ENCODE measurements around the gene CCDC172. TPM values are rescaled to one million over a fixed set of nuclear protein-coding genes. Genes with fewer than 3 reads are reported as not detected.

Gene CCDC172
- total RNA-seq, 1 donor from 2014 or later = not detected

GRCh38 chr10:116408719-116409118 is 84.5 kb downstream of the CCDC172 start:
- Histone ChIP-seq H3K4me1 (no peaks in the 10 kb centered on the region), H3K9me3 (ENCODE audit: low read depth) (no peaks in the 10 kb centered on the region), H3K4me3 (no peak overlapping the region), H3F3A (ENCODE audit: low read depth) (no peaks in the 10 kb centered on the region), H3K27me3 (no peaks in the 10 kb centered on the region), H3K36me3 (no peaks in the 10 kb centered on the region), H3K9ac (no peak overlapping the region), H3K4me2 (no peak overlapping the region), H3K79me2 (ENCODE audit: low read depth) (no peaks in the 10 kb centered on the region), H4K20me1 (ENCODE audit: low read depth) (no peaks in the 10 kb centered on the region), H2AFZ (replicated peaks) (no peak overlapping the region), H3K27ac (no peak overlapping the region)
- Mint-ChIP-seq H3K36me3 (no peaks in the 10 kb centered on the region), H3K4me1 (peaks cover 12% of the 10 kb centered on the region), H3K4me3 (peak overlapping the region; percentile 31), H3K27me3 (ENCODE audit: insufficient read depth, low read depth) (peaks cover 2% of the 10 kb centered on the region), H3K9me3 (no peaks in the 10 kb centered on the region), H3K27ac (no peak overlapping the region)
- DNase-seq (ENCODE audit: low spot score) = peak; percentile 6
- TF ChIP-seq, protein P1, sequence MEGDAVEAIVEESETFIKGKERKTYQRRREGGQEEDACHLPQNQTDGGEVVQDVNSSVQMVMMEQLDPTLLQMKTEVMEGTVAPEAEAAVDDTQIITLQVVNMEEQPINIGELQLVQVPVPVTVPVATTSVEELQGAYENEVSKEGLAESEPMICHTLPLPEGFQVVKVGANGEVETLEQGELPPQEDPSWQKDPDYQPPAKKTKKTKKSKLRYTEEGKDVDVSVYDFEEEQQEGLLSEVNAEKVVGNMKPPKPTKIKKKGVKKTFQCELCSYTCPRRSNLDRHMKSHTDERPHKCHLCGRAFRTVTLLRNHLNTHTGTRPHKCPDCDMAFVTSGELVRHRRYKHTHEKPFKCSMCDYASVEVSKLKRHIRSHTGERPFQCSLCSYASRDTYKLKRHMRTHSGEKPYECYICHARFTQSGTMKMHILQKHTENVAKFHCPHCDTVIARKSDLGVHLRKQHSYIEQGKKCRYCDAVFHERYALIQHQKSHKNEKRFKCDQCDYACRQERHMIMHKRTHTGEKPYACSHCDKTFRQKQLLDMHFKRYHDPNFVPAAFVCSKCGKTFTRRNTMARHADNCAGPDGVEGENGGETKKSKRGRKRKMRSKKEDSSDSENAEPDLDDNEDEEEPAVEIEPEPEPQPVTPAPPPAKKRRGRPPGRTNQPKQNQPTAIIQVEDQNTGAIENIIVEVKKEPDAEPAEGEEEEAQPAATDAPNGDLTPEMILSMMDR (IDR thresholded peaks at IDR 0.05) = no peak
- TF ChIP-seq EZH2phosphoT487 (IDR thresholded peaks at IDR 0.05) (no peak), EZH2 (IDR thresholded peaks at IDR 0.05) (no peak)

GRCh38 chr10:116410351-116410750 is 86.1 kb downstream of the CCDC172 start:
- no peaks in the 10 kb centered on the region for H3K79me2 ChIP-seq (ENCODE audit: low read depth)
- no peak overlapping the region for H3K4me2 ChIP-seq
- no peak overlapping the region for H3K27ac ChIP-seq
- no peak overlapping the region for H3K4me3 ChIP-seq
- no peaks in the 10 kb centered on the region for H3K9me3 Mint-ChIP-seq
- H3K27me3 ChIP-seq = no peaks in the 10 kb centered on the region
- TF ChIP-seq EZH2phosphoT487 (IDR thresholded peaks at IDR 0.05) (no peak), EZH2 (IDR thresholded peaks at IDR 0.05) (no peak)
- TF ChIP-seq, protein P1 (IDR thresholded peaks at IDR 0.05) = no peak
- no peaks in the 10 kb centered on the region for H3K36me3 ChIP-seq
- H3K9ac ChIP-seq = no peak overlapping the region
- H3K36me3 Mint-ChIP-seq = no peaks in the 10 kb centered on the region
- peaks cover 2% of the 10 kb centered on the region for H3K27me3 Mint-ChIP-seq (ENCODE audit: insufficient read depth, low read depth)
- no peaks in the 10 kb centered on the region for H3K9me3 ChIP-seq (ENCODE audit: low read depth)
- DNase-seq (ENCODE audit: low spot score) = no peak
- no peak overlapping the region for H3K4me3 Mint-ChIP-seq
- no peaks in the 10 kb centered on the region for H3K4me1 ChIP-seq
- no peaks in the 10 kb centered on the region for H4K20me1 ChIP-seq (ENCODE audit: low read depth)
- peaks cover 12% of the 10 kb centered on the region for H3K4me1 Mint-ChIP-seq
- no peak overlapping the region for H2AFZ ChIP-seq (replicated peaks)
- no peak overlapping the region for H3K27ac Mint-ChIP-seq
- H3F3A ChIP-seq (ENCODE audit: low read depth) = no peaks in the 10 kb centered on the region

DNA sequence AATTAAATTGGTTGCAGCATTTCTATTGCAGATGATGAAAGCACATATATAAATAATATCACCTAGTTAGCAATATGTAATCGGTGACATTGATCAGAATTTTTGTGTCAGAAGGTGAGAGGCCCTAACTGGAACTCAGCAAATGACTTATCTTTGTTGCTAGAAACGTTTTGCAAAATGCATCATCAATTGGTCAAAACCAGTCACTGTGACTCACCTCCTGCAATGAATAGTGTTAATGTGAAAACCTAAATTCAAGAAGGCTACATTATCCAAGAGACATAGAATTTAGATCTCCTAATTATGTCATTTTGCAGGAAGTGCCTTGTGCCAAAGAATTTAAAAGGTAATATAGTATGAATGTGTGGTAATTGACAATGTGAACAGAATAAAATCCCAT is 93.6 kb downstream of the CCDC172 start:
- Histone ChIP-seq H3K4me3 (no peak overlapping the region), H3F3A (ENCODE audit: low read depth) (no peaks in the 10 kb centered on the region), H3K36me3 (no peaks in the 10 kb centered on the region), H3K4me2 (no peak overlapping the region), H3K27ac (no peak overlapping the region), H2AFZ (replicated peaks) (no peak overlapping the region), H3K79me2 (ENCODE audit: low read depth) (no peaks in the 10 kb centered on the region), H3K4me1 (no peaks in the 10 kb centered on the region), H4K20me1 (ENCODE audit: low read depth) (no peaks in the 10 kb centered on the region), H3K27me3 (no peaks in the 10 kb centered on the region), H3K9ac (no peak overlapping the region), H3K9me3 (ENCODE audit: low read depth) (no peaks in the 10 kb centered on the region)
- H3K27ac Mint-ChIP-seq = no peak overlapping the region
- H3K4me3 Mint-ChIP-seq = no peak overlapping the region
- H3K36me3 Mint-ChIP-seq = no peaks in the 10 kb centered on the region
- no peaks in the 10 kb centered on the region for H3K4me1 Mint-ChIP-seq
- H3K9me3 Mint-ChIP-seq = no peaks in the 10 kb centered on the region
- no peak for DNase-seq (ENCODE audit: low spot score)
- TF ChIP-seq EZH2 (IDR thresholded peaks at IDR 0.05) = no peak
- no peak for TF ChIP-seq EZH2phosphoT487 (IDR thresholded peaks at IDR 0.05)
- TF ChIP-seq, protein P1 (IDR thresholded peaks at IDR 0.05) = no peak
- no peaks in the 10 kb centered on the region for H3K27me3 Mint-ChIP-seq (ENCODE audit: insufficient read depth, low read depth)
